Measurements from ENCODE around the gene LTBP1. TPM values are rescaled to one million over a fixed set of nuclear protein-coding genes. Genes with fewer than 3 reads are reported as not detected.

LTBP1 gene
- total RNA-seq, 1 donor from 2014 or later = 48.4 TPM

- Histone ChIP-seq H3K4me1 (no peaks in the 10 kb centered on the region), H3K9me3 (no peaks in the 10 kb centered on the region), H3K27me3 (no peaks in the 10 kb centered on the region), H3K4me3 (no peak overlapping the region), H3K27ac (no peak overlapping the region), H3K36me3 (no peaks in the 10 kb centered on the region)
- TF ChIP-seq CTCF (IDR thresholded peaks at IDR 0.05) = no peak
- TF ChIP-seq POLR2A (IDR thresholded peaks at IDR 0.05) = no peak
- no peak for TF ChIP-seq POLR2AphosphoS5 (IDR thresholded peaks at IDR 0.05; ENCODE audit: insufficient read depth in 1 of 2, low read depth in 1 of 2)
- no peak for DNase-seq (ENCODE audit: extremely low spot score in 2 of 2)
- intact Hi-C loops (cut with DNase I) = no loop called here
These were observed 51.0 kb downstream of the LTBP1 start for GRCh38 chr2:32997705-32998104.

- H3K9me3 ChIP-seq = no peaks in the 10 kb centered on the region
- intact Hi-C loops (cut with DNase I) = no loop called here
- H3K36me3 ChIP-seq = no peaks in the 10 kb centered on the region
- H3K27me3 ChIP-seq = no peaks in the 10 kb centered on the region
- no peaks in the 10 kb centered on the region for H3K4me1 ChIP-seq
- TF ChIP-seq POLR2A (IDR thresholded peaks at IDR 0.05) (no peak), POLR2AphosphoS5 (IDR thresholded peaks at IDR 0.05; ENCODE audit: insufficient read depth in 1 of 2, low read depth in 1 of 2) (no peak), CTCF (IDR thresholded peaks at IDR 0.05) (no peak)
- H3K4me3 ChIP-seq = no peak overlapping the region
- H3K27ac ChIP-seq = no peak overlapping the region
- DNase-seq (ENCODE audit: extremely low spot score in 2 of 2) = no peak
These were observed 54.2 kb downstream of the LTBP1 start for GRCh38 chr2:33000986-33001385.

DNA sequence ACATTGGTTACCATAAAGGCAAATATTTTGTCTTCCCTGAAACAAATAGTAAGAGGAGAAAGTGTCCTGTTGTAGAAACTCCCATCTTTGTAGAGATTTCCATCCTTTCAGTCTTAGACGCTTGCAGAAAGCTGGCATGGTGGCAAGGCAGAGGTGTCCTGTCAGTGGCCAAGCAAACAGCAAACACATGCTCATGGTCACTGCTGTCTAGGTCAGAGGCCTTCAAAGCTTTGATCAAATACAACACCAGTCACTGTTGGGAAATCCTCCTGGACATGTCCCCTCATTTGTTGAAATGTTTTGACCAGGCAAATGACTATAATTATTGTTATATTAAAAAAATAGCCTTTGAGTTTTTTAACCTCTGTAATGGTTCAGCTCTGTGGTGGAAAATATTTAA lies 55.1 kb downstream of the LTBP1 start:
- DNase-seq (ENCODE audit: extremely low spot score in 2 of 2) = no peak
- no peaks in the 10 kb centered on the region for H3K9me3 ChIP-seq
- H3K4me1 ChIP-seq = no peaks in the 10 kb centered on the region
- H3K27me3 ChIP-seq = no peaks in the 10 kb centered on the region
- no peak overlapping the region for H3K4me3 ChIP-seq
- intact Hi-C loops (cut with DNase I) = no loop called here
- no peak overlapping the region for H3K27ac ChIP-seq
- no peaks in the 10 kb centered on the region for H3K36me3 ChIP-seq
- TF ChIP-seq CTCF (IDR thresholded peaks at IDR 0.05) = no peak
- TF ChIP-seq POLR2A (IDR thresholded peaks at IDR 0.05) = no peak
- TF ChIP-seq POLR2AphosphoS5 (IDR thresholded peaks at IDR 0.05; ENCODE audit: insufficient read depth in 1 of 2, low read depth in 1 of 2) = no peak

- intact Hi-C loops (cut with DNase I) = no loop called here
- peak in 1 of 2 donors; percentile 67 for DNase-seq (ENCODE audit: extremely low spot score in 2 of 2)
- Histone ChIP-seq H3K9me3 (no peaks in the 10 kb centered on the region), H3K27ac (no peak overlapping the region), H3K4me1 (no peaks in the 10 kb centered on the region), H3K27me3 (no peaks in the 10 kb centered on the region), H3K4me3 (no peak overlapping the region), H3K36me3 (no peaks in the 10 kb centered on the region)
- TF ChIP-seq CTCF (IDR thresholded peaks at IDR 0.05) (no peak), POLR2AphosphoS5 (IDR thresholded peaks at IDR 0.05; ENCODE audit: insufficient read depth in 1 of 2, low read depth in 1 of 2) (no peak), POLR2A (IDR thresholded peaks at IDR 0.05) (no peak)
These were observed 56.1 kb downstream of the LTBP1 start for GRCh38 chr2:33002863-33003262.

DNA sequence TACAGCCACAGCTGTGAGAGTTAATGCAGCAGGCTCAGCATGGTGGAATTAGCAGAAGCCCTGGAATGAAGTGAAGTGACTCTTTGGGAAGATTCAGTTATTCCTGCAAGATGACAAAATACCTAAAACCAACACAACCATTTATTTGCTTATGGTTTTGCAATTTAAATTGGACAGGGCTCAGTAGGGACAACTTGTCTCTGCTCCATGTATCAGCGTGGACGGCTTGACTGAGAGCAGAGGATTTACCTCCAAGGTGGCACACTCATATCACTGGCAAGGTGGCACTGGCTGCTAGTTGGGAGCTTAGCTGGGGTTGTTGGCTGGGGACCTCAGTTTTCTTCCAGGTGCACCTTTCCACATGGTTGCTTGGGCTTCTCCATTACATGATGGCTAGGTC lies 58.3 kb downstream of the LTBP1 start:
- Histone ChIP-seq H3K4me3 (no peak overlapping the region), H3K36me3 (no peaks in the 10 kb centered on the region), H3K4me1 (no peaks in the 10 kb centered on the region), H3K27me3 (no peaks in the 10 kb centered on the region), H3K27ac (no peak overlapping the region), H3K9me3 (no peaks in the 10 kb centered on the region)
- no peak for DNase-seq (ENCODE audit: extremely low spot score in 2 of 2)
- intact Hi-C loops (cut with DNase I) = no loop called here
- TF ChIP-seq CTCF (IDR thresholded peaks at IDR 0.05) (no peak), POLR2AphosphoS5 (IDR thresholded peaks at IDR 0.05; ENCODE audit: insufficient read depth in 1 of 2, low read depth in 1 of 2) (no peak), POLR2A (IDR thresholded peaks at IDR 0.05) (no peak)

All from vagina (tissue), 2 donors.